Psoas muscle (tissue), 8 donors: ENCODE results near the gene IGDCC3. TPM values are rescaled to one million over a fixed set of nuclear protein-coding genes. Genes with fewer than 3 reads are reported as not detected.
A peak's percentile ranks its signal among the peaks of the same experiment; 100 is the strongest.

ENCODE experiments used
- ATAC-seq, 4 donors: fragments of 200-7000 bp; cut with Tn5 transposase; one replicate each; pipeline ENCODE4 v1.9.1; 2020; ENCODE audit warnings: moderate library complexity in 3 of 4, mild to moderate bottlenecking in 2 of 4
- DNase-seq, 2 donors: peaks; one replicate each; pipeline ENCODE4 v3.0.0-alpha.2; 2020
- H3K27ac ChIP-seq: fragments of 200-600 bp; one replicate; pipeline ENCODE4 v1.8.0; 2022
- H3K27me3 ChIP-seq, 3 donors: fragments of 200-600 bp in 1 of 3; one replicate each; pipeline versions ENCODE4 v1.6.1 to v1.8.0; 2013 to 2022; ENCODE audit warnings: low read length in 2 of 3, mild to moderate bottlenecking in 2 of 3, moderate library complexity in 1 of 3; ENCODE audit not compliant: insufficient read depth in 3 of 3
- H3K36me3 ChIP-seq, 2 donors: fragments of 200-600 bp in 1 of 2; one replicate each; pipeline versions ENCODE4 v1.6.1 to v1.8.0; 2013 to 2022; ENCODE audit warnings: low read depth in 1 of 2, mild to moderate bottlenecking in 1 of 2, moderate library complexity in 1 of 2; ENCODE audit not compliant: insufficient read depth in 1 of 2
- H3K4me1 ChIP-seq: fragments of 200-600 bp; one replicate; pipeline ENCODE4 v1.8.0; 2022
- H3K4me3 ChIP-seq: fragments of 200-600 bp; one replicate; pipeline ENCODE4 v1.8.0; 2022; ENCODE audit warnings: mild to moderate bottlenecking
- H3K9me3 ChIP-seq: fragments of 200-600 bp; one replicate; pipeline ENCODE4 v1.8.0; 2022
- CTCF ChIP-seq: fragments of 200-600 bp; IDR thresholded peaks from one replicate; pipeline ENCODE4 v1.8.0; 2022; ENCODE audit warnings: antibody characterized with exemption
- WGBS, 3 donors: extraction: QIAGEN DNeasy Blood & Tissue Kit; methylation state at CpG; one replicate each; pipeline versions ENCODE4 v1.1.6 to v1.1.7; 2013; 5-methylcytosine and 5-hydroxymethylcytosine counted together
- intact Hi-C, 2 donors: fragments of 100-400 bp; cut with DNase I; formaldehyde crosslinking; loops; one replicate each; pipeline versions ENCODE4 v1.11.0 to v1.14.2; 2022
- polyA plus RNA-seq, 3 donors: library from polyadenylated mRNA; stranded (reverse); fragments of 200-250 nt; gene quantifications; one replicate each; pipeline ENCODE4 v1.2.3, GENCODE V29; 2013
- total RNA-seq, 4 donors: library from RNA; stranded (reverse); fragmentation: NEBNext Ultra II Directional in 2 of 4; extraction: Animal tissue kit (Norgen Biotek cat#: 25700) in 2 of 4; gene quantifications; one replicate each; pipeline versions ENCODE4 v1.2.1 to v1.2.4, GENCODE V29; 2021 to 2023
- donor health status: healthy with polysubstance abuse.
- donor health status: DM: no; HTN: no; CAD: no; lungs with moderate emphysema.
- donor health status: Bipolar disorder and iron deficiency.
- donor health status: healthy.
- donor health status: DM: yes; HTN: yes; CAD: no.
- donor health status: DM: no; HTN: no; CAD: no.
- donor health status: DM: no; HTN: no; CAD: no.
- donor health status: DM: yes; HTN: yes; CAD: no.

The IGDCC3 gene
- total and polyA plus RNA-seq, 7 donors: not detected

- H3K4me1 ChIP-seq: peaks cover 17% of the 10 kb centered on the region
- ATAC-seq (no peak), DNase-seq (no peak)
- TF ChIP-seq CTCF: no peak
- no peaks in the 10 kb centered on the region for H3K36me3 ChIP-seq
- H3K27ac ChIP-seq: no peak overlapping the region
- H3K9me3 ChIP-seq: no peaks in the 10 kb centered on the region
- intact Hi-C loops: no loop called here
- 88 to 93% (median 93%) methylated on average over 7 of the region's 7 CpGs for WGBS, 3 donors
- H3K27me3 ChIP-seq: no peaks in the 10 kb centered on the region
- H3K4me3 ChIP-seq: no peak overlapping the region
Observed at GRCh38 chr15:65289261-65289854, 88.4 kb downstream of the IGDCC3 start.

GRCh38 chr15:65287520-65287855 lies 90.3 kb downstream of the IGDCC3 start:
- intact Hi-C loops: no loop called here
- DNase-seq: no peak

GRCh38 chr15:65286704-65287519 lies 90.9 kb downstream of the IGDCC3 start, which contains the start of gene PARP16:
TSS of gene PARP16 (minus strand) at chr15:65286883. CDS start at chr15:65286426, 457 bp downstream.
- peak within 1 kb of the TSS; percentile 71 for H3K4me3 ChIP-seq
- no peaks in the 10 kb centered on the region for H3K36me3 ChIP-seq
- no peaks in the 10 kb centered on the region for H3K27me3 ChIP-seq
- DNase-seq (peak; percentile 91 to 96), ATAC-seq (peak; percentile 94 to 96 (median 95))
- no peaks in the 10 kb centered on the region for H3K9me3 ChIP-seq
- 2 to 3% (median 3%) methylated on average over 31 to 62 of the region's 62 CpGs for WGBS, 3 donors
- peak; percentile 43 for TF ChIP-seq CTCF
- intact Hi-C loops: no loop called here
- H3K4me1 ChIP-seq: peaks cover 20% of the 10 kb centered on the region
- peak within 1 kb of the TSS; percentile 95 for H3K27ac ChIP-seq

More at GRCh38 chr15:65287520-65287855, 90.3 kb downstream of the IGDCC3 start:
- Histone ChIP-seq H3K4me1 (peaks cover 20% of the 10 kb centered on the region), H3K9me3 (no peaks in the 10 kb centered on the region), H3K4me3 (peak overlapping the region; percentile 71), H3K36me3 (no peaks in the 10 kb centered on the region), H3K27ac (peak overlapping the region; percentile 95), H3K27me3 (no peaks in the 10 kb centered on the region)
- WGBS, 3 donors: 92 to 95% (median 93%) methylated on average over 3 of the region's 3 CpGs
- no peak for ATAC-seq
- no peak for TF ChIP-seq CTCF

GRCh38 chr15:65286069-65286703 lies 91.6 kb downstream of the IGDCC3 start:
- intact Hi-C loops: no loop called here
- H3K4me1 ChIP-seq: peaks cover 20% of the 10 kb centered on the region
- TF ChIP-seq CTCF: no peak
- DNase-seq (peak in 1 of 2 donors; percentile 72), ATAC-seq (peak; percentile 57 to 77 (median 66))
- peak overlapping the region; percentile 71 for H3K4me3 ChIP-seq
- peak overlapping the region; percentile 95 for H3K27ac ChIP-seq
- H3K27me3 ChIP-seq: no peaks in the 10 kb centered on the region
- H3K9me3 ChIP-seq: no peaks in the 10 kb centered on the region
- 0% methylated on average over 46 to 52 of the region's 52 CpGs for WGBS, 3 donors
- H3K36me3 ChIP-seq: no peaks in the 10 kb centered on the region
